SK-N-DZ (cell line): Measurements from ENCODE around the gene LRP3.

Experiments
- DNase-seq: peaks from one replicate; pipeline ENCODE4 v3.0.0-alpha.2; 2015; ENCODE audit warnings: low spot score

LRP3 gene

GRCh38 chr19:33236696-33237390, 42.7 kb downstream of the LRP3 start:
- DNase-seq: no peak

- no peak for DNase-seq
Observed at GRCh38 chr19:33238481-33239149, 44.5 kb downstream of the LRP3 start.

- no peak for DNase-seq
Observed at GRCh38 chr19:33239223-33239975, 45.3 kb downstream of the LRP3 start.

DNA sequence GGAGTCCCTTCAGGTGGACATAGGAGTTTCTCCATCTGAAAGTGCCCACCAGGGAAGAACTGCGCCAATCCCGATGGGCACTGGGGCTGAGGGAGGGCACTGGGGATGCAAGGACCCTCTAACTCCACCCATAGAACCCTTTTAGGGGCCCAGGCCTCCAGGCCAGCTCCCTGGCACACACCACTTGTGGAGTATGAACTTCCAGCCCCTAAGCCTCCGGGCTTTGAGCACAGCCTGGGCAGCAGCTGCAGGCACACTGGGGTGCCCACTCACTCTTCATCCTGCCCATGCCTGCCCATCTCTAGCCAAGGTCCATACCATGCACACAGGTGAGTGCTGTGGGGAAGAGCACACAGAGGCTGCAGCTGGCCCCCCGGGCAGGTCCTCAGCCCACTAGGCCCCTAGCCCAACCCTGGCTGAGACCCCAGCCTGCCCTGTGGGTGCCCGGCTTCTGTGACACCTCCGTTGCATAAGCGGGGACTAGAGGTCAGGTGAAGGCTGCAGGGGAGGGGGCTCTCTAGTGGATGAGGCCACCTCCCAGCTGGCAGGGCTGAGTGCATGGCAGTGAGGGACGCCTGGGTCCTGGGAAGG, 46.1 kb downstream of the LRP3 start:
- DNase-seq: no peak

DNA sequence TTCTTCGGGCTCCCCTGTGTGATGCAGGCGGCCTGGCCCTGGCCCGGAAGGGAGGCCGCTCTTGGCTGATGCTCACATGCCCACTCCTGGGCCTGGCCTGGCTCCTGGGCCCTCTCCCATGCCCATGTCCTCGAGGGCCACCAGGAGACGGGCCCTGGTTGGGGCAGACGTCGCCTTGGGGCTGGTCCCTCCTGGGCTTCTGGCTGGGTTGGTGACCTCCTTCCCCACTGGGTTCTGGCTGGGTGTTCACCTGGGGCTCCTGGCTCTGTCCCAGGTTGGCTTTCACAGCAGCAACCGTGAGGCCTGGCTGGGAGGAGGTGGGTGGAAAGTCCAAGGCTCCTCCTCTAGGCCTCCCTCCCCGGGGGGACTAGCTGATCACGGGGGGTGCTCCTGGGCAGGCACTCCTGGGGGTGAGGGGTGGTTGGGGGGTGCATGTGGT, 47.0 kb downstream of the LRP3 start:
- no peak for DNase-seq

DNA sequence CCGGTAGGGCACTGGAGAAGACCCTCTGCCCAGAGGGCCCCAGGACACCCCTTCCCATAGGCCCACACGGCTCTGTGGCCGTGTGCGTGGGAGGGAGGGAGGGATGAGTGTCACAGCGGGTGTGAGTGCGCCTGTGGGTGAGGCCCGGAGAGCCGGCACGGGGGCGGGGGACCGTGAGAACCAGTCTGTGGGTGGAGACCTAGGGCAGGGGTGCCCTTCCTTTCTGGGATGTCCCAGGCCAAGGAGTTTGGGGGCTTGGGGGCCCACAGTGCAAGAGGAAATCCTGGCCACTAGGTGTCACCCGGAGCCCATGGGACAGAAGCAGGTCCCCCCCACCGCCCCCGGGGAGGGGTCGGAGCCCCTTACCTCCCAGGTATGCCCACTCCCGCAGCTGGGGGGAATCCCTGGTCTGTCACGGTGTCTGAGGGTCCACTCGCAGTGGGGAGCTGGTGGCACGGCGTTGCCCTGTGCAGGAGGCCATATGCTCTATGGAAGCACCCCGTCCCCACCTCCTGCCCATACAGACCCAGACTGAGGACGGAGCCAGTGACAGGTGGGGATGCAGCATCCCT, 47.5 kb downstream of the LRP3 start:
- DNase-seq: no peak

GRCh38 chr19:33242131-33242530, 48.0 kb downstream of the LRP3 start:
- DNase-seq: no peak

DNA sequence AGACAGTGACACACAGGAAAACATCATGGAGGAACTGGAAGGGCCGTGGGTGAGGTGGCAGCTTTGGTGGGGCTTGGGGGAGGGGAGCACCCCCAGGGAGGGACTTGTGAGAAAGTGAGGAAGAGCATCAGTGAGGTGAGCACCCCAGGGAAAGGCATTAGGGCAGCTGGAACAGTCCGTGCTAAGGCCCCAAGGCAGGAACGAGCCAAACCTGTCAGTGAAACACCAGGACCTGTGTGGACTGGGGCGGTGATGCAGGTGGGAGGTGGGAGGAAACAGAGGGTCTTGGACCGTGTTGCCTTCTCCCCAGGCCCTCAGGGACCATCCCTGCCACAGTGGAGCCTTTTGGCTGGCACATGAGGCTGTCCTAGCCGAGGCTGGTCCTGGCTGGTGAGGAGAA, 48.8 kb downstream of the LRP3 start:
- DNase-seq: no peak

DNA sequence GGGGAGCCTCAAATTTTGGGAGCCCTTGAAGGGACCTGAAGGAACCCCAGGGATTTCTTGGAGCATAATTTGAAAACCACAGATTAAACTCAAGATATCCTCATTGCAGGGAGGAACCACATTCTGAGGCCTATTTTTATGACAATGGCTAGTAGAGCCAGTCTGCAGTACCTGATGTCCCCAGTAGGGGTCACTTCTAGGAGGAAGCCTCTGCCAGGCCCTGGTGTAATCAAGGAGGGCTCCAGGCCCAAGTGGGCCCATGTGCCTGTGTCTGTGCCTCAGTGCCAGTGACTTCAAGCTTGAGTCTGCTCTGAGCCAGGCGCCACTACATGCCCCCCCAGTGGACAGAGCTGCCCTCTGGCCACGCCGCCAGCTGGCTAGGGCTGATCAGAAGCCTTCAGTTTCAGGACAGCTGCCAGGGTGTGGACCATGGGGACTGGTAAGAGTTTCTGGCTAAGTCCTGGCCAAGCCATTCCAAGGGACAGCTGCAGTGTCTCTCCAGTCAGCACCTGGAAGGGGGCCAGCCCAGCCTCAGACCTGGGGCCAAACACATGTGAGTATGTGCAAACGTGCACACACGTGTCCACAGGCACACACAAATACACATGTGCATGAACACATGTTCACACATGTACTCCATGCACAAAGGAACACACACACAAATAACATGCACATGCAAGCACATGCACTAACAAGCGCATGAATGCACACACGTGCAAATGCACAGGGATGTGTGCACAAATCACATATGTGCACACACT, 52.0 kb downstream of the LRP3 start:
- DNase-seq: no peak

GRCh38 chr19:33246709-33247440, 52.7 kb downstream of the LRP3 start:
- no peak for DNase-seq

DNA sequence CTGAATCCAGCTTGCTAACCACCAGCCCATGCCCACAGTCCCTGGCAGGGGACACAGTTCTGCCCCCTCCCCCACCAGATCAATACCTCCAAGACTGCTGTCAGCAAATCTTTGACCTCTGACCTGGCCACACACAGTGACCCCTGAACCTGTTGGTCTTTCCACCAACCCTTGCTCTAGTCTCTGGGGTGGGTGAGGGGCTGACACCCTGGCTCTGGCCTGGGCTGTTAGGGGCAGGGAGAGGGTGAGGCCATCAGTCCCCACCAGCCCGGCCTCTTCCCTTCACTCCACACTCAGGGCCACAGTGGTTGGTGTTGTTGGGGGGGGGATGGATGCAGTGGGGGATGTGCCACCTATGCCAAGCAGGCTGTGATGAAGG, 53.3 kb downstream of the LRP3 start:
- no peak for DNase-seq

DNA sequence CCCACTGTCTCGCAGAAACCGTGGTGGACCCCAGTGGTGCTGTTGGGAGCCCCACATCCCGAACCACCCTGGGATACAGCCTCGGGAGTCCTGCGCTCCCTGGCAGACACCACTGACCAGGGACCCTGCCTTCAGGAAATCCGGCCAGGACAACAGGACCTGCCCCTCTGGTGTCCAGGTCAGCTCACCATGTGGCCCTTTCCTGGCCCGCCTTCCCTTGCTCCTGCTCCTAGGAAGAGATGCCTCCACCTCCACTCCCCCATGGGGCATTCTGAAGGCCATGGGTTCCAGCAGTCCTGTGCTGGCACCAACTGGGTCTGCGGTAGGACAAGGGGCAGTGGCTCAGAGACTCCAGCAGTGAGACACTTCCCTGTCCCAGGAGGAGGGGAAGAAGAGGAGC, 54.0 kb downstream of the LRP3 start:
- DNase-seq: no peak

- DNase-seq: no peak
Observed at GRCh38 chr19:33248553-33248953, 54.4 kb downstream of the LRP3 start.

- no peak for DNase-seq
Observed at GRCh38 chr19:33248954-33249613, 55.0 kb downstream of the LRP3 start.

DNA sequence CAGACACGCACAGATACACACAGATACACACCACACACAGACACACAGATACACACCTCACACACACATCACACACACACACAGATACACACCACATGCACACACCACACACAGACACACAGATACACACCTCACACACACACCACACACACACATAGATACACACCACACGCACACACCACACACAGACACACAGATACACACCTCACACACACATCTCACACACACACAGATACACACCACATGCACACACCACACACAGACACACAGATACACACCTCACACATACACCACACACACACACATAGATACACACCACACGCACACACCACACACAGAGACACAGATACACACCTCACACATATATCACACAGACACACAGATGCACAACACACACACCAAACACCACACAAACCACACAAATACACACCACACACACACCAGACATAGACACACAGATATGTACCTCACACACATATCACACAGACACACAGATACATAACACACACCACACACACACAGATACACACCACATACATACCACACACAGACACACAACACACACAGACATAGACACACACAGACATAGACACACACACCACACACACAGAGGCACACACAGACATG, 55.7 kb downstream of the LRP3 start:
- no peak for DNase-seq

DNA sequence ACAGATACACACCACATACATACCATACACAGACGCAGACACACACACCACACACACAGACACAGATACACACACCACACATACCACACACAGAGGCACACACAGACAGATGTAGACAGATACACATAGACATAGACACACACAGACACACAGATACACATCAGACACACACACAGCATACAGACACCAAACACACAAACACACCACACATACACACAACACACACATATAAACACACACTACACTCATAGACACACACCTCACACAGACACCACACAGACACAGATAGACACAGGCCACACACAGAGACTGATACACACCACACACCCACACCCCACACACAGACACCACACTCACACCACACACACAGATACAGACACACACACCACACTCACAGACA, 56.4 kb downstream of the LRP3 start:
- DNase-seq: no peak

DNA sequence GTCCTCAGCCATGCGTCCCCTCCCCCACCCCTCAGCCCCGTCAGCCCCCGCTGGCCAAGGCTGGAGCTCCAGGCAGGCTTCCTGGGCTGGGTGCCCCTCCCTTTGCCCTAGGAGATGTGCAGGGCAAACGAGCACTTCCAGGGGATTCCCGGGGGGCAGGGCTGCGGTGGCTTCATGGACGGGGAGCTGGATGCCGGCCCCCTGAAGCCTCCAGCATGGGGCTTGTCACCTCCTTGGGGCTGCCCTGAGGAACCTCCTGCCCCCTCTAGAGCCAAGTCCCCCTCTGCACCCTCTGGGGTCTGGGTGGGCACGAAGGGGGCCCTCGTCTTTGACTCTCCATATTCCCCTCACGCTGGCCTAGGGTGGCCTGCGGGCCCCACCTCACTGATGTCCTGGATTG, 56.9 kb downstream of the LRP3 start:
- no peak for DNase-seq

DNA sequence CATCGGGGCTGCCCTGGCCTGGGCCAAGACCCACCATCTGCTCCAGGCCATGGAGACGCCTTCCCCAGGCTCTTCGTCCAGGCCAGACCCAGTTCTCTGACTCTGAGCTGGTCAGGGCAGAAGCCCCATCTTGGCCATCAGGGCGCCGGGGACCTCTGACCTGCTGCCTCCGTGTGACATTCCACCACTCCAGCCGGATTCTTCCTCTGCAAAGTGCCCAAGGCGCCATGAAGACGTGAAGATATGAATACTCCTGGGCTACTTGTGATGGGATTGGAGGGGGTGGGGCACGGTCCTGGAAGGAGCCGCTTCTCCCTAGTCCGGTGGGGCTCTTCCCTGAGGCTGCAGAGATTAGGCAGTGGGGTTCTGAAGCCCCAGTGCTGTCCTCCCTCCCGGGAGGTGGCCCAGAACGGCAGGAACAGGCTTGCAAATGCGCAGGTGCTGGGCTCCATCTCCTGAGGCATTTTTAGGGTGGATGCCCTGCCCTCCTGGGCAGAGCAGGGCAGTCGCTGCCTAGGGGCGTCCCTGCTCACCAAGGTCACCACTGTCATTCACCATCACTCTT, 57.5 kb downstream of the LRP3 start:
- DNase-seq: no peak

DNA sequence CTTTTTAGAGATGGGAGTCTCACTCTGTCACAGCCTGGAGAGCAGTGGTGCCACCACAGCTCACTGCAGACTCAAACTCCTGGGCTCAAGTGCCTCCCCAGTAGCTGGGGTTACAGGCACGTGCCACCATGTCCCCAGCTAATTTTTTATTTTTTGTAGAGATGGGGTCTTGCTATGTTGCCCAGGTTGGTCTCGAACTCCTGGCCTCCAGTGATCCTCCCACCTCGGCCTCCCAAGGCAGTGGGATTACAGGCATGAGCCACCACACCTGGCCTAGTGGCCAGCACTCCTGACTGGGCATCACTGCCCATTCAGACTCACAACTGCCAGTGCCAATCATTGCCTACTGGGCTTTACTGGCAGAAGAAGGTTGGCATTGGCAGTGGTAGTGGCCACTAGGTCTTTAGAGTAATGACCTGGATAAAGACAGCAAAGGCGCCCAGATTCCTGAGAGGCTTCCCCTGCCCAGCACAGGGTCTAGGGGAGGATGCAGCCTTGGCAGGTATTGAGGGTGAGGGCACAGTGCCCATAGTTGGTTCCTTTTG, 58.4 kb downstream of the LRP3 start:
- no peak for DNase-seq
